T-helper 17 cell (primary cell): ENCODE measurements around the gene IGSF9B. TPM values are rescaled to one million over a fixed set of nuclear protein-coding genes. Genes with fewer than 3 reads are reported as not detected.

Experiments used
- ATAC-seq: fragments of 150-1000 bp; cut with Tn5 transposase; 2 replicates; pipeline ENCODE4 v1.10.0; 2021; ENCODE audit warnings: mild to moderate bottlenecking, moderate library complexity
- DNase-seq, 3 donors: peaks; one replicate each; pipeline versions ENCODE4 v3.0.0 to v3.0.0-alpha.2; 2020 to 2021
- H3K9me3 ChIP-seq: one replicate; pipeline ENCODE4 v1.7.0; 2013; ENCODE audit warnings: low read length, mild to moderate bottlenecking; ENCODE audit not compliant: control insufficient read depth, poor library complexity, severe bottlenecking
- H3K27ac Mint-ChIP-seq: one replicate; pipeline ENCODE4 v1.8.0; 2022; ENCODE audit warnings: mild to moderate bottlenecking, moderate library complexity, mixed read lengths
- H3K27me3 Mint-ChIP-seq: one replicate; pipeline ENCODE4 v1.8.0; 2022; ENCODE audit warnings: mixed read lengths
- H3K36me3 Mint-ChIP-seq: one replicate; pipeline ENCODE4 v1.8.0; 2022; ENCODE audit warnings: low read depth, mixed read lengths
- H3K4me1 Mint-ChIP-seq: one replicate; pipeline ENCODE4 v1.8.0; 2022; ENCODE audit warnings: mild to moderate bottlenecking, mixed read lengths
- H3K4me3 Mint-ChIP-seq: one replicate; pipeline ENCODE4 v1.8.0; 2022; ENCODE audit warnings: mild to moderate bottlenecking, moderate library complexity, mixed read lengths
- total RNA-seq, 4 donors: library from RNA in 2 of 4; stranded (reverse) in 2 of 4; gene quantifications; one replicate each; pipeline ENCODE4 v1.2.3 and lab custom pipeline; 2022 to 2026

IGSF9B gene
- total RNA-seq, 2 donors from 2014 or later, result 43.8 to 52.9 TPM

DNA sequence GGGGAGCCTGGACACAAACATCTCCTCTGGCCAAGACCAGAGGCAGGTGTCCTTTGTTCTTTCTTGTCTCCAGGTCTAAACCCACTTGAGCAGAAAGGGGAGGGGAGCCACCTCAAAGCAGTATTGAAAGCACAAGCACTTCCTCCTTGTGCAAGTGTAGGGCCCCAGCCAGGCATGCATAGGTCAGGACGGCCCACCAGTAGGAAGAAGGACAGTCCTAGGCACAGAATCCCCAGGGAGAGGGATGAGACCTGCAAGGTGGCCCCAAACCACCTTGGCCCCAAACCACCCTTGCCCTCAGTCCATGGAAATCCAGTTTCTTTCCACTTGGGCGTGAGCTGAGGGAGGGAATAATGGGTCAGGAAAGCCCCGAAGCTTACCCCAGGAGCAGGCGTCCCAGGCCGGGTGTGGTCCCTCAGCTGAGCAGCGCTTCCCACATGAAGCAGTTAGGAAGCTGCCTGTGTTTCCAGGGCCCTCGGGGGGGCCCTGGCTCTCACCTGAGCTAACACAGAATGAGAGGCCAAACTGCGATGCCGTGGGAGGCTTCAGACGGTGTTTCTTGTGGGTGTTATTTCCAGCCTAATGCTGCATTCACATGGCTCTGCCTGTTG lies 20.4 kb upstream of the IGSF9B start:
- H3K4me3 Mint-ChIP-seq, result no peak overlapping the region
- H3K36me3 Mint-ChIP-seq, result no peaks in the 10 kb centered on the region
- H3K27ac Mint-ChIP-seq, result no peak overlapping the region
- no peaks in the 10 kb centered on the region for H3K9me3 ChIP-seq
- no peak for DNase-seq
- H3K4me1 Mint-ChIP-seq, result peaks cover 4% of the 10 kb centered on the region
- ATAC-seq, result no peak
- H3K27me3 Mint-ChIP-seq, result peaks cover 59% of the 10 kb centered on the region

DNA sequence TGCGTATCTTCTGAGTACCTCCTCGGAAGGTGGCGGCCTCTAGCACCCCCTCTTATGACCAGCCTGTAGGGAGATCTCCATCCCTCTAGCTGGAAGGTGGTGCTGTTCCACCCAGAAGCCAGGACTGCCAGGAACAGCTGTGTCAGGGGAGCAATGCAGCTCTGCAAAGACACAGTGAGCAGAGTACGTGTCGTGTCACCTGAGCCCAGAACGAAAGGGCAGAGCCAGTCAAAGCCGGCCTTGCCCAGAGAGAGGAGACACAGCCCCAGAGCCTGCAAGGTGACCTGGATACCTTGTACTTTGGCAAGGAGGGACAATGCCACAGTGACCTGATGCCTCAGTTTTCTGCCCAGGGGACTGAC lies 18.7 kb upstream of the IGSF9B start:
- no peak overlapping the region for H3K27ac Mint-ChIP-seq
- peaks cover 6% of the 10 kb centered on the region for H3K4me1 Mint-ChIP-seq
- DNase-seq (no peak), ATAC-seq (no peak)
- peaks cover 3% of the 10 kb centered on the region for H3K36me3 Mint-ChIP-seq
- H3K27me3 Mint-ChIP-seq, result peaks cover 64% of the 10 kb centered on the region
- no peak overlapping the region for H3K4me3 Mint-ChIP-seq
- H3K9me3 ChIP-seq, result no peaks in the 10 kb centered on the region

DNA sequence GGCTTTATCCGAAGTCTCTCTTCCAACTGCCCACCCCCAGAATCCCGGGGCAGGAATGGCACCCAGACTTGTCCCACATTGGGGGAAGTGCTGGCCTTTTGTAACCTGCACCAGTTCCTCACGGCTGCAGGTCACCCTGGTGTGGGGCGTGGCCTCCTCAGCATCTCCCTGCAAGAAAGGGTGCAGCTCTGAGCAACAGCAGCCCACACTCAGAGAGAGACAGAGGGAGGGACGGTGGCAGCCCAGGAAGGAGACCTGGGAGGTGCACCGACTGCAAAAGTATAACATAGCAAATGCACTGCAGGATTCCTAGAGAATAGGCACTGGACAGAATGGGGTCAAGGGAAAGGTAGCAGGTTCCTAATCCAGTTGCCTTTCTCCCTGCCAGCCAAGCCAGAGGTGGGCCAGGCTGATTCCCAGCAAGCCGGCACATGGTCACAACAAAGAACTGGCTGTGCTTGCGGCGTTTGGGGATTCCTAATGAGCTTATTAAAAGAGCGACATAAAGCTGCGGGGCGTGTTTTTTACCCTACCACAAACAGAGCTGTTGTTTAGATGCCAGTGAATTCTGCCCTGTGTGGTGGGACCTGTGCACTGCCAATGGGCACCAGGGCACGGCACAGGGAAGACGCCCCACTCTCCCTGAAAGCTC lies 18.2 kb upstream of the IGSF9B start:
- H3K4me1 Mint-ChIP-seq, result peaks cover 10% of the 10 kb centered on the region

GRCh38 chr11:133971881-133972280 lies 15.1 kb upstream of the IGSF9B start:
- H3K9me3 ChIP-seq, result no peaks in the 10 kb centered on the region
- Mint-ChIP-seq H3K4me3 (no peak overlapping the region), H3K27me3 (peaks cover 87% of the 10 kb centered on the region), H3K36me3 (peaks cover 5% of the 10 kb centered on the region), H3K27ac (no peak overlapping the region), H3K4me1 (peaks cover 16% of the 10 kb centered on the region)
- DNase-seq, result no peak
- no peak for ATAC-seq

More for the DNA sequence above, 18.2 kb upstream of the IGSF9B start:
- peaks cover 69% of the 10 kb centered on the region for H3K27me3 Mint-ChIP-seq
- no peak overlapping the region for H3K4me3 Mint-ChIP-seq
- no peak for DNase-seq
- H3K36me3 Mint-ChIP-seq, result peaks cover 3% of the 10 kb centered on the region
- ATAC-seq, result no peak
- no peak overlapping the region for H3K27ac Mint-ChIP-seq
- no peaks in the 10 kb centered on the region for H3K9me3 ChIP-seq

DNA sequence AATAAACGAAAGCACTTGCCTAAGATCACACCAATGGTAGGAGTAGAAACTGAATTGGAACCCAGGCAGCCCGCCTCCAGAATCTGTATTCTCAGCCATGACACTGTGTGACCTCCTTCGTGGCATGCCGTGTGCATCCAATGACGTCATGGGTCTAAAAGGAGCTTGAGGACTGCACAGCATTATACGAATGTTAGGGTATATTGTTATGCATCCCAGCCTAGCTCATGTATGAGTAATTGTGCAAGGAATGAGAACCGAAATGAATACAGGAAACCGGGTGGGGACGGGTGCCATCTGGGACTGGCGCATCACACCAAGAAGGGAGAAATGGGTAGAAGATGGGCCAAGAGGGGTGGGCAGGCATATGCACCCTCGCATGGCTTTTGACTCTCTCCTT lies 12.3 kb upstream of the IGSF9B start:
- ATAC-seq, result no peak
- Mint-ChIP-seq H3K4me1 (peaks cover 22% of the 10 kb centered on the region), H3K27me3 (peaks cover 88% of the 10 kb centered on the region), H3K4me3 (no peak overlapping the region), H3K27ac (no peak overlapping the region), H3K36me3 (peaks cover 8% of the 10 kb centered on the region)
- no peak for DNase-seq
- no peaks in the 10 kb centered on the region for H3K9me3 ChIP-seq

DNA sequence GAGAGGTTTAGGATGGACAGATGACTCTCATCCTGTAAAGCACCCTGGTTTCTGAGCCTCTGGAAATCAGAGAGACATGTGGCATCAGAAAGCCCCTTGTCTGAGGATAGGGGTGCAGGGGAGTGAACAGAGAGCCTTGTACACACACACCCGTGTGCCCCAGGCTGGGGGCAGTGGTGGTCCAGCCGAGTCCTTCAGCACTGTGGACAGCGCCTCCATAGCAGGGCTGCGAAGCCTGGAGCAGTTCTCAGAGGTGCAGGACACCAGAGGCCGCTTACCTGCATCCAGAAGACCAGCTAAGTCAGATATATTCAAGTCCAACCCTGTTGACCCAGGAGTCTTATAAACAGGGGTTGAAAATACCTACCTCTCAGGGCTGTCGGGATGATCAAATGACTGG lies 11.5 kb upstream of the IGSF9B start:
- H3K4me1 Mint-ChIP-seq, result peaks cover 22% of the 10 kb centered on the region
- ATAC-seq, result no peak

DNA sequence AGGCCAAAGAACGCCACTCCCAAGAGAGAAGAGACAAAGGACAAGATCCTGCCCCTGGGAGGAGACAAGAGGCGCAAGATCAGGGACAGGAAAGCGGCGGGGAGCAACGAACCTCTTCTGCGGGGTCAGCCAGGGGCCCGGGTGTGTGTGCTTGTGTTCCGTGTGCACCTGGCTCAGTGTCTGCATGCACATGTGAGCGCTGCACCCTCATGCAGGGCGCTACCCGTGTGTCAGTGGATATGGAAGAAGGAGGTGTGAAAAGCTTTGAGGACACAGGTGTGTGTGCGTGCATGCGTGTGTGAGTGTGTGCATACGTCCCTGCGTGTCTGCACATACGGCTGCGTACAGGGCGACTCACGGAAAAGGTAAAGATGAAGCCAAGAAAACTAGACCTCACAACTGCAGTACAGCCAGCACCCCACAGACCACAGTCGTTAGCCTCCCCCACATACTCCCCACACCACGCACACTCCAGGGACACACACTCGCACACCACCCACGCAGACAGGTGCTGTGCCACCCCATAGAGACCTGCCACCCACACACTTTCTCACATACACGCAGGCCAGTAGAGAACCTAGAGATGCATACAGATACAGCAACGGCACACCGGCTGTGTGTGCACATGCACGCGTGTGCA lies 11.0 kb upstream of the IGSF9B start:
- H3K9me3 ChIP-seq, result no peaks in the 10 kb centered on the region
- Mint-ChIP-seq H3K4me1 (peaks cover 22% of the 10 kb centered on the region), H3K27me3 (peaks cover 83% of the 10 kb centered on the region), H3K4me3 (peak overlapping the region; percentile 95), H3K36me3 (peaks cover 8% of the 10 kb centered on the region), H3K27ac (no peak overlapping the region)
- DNase-seq (no peak), ATAC-seq (peak; percentile 28)

More for the DNA sequence above, 11.5 kb upstream of the IGSF9B start:
- peaks cover 83% of the 10 kb centered on the region for H3K27me3 Mint-ChIP-seq
- H3K36me3 Mint-ChIP-seq, result peaks cover 8% of the 10 kb centered on the region
- H3K9me3 ChIP-seq, result no peaks in the 10 kb centered on the region
- H3K27ac Mint-ChIP-seq, result no peak overlapping the region
- peak overlapping the region; percentile 95 for H3K4me3 Mint-ChIP-seq
- no peak for DNase-seq

DNA sequence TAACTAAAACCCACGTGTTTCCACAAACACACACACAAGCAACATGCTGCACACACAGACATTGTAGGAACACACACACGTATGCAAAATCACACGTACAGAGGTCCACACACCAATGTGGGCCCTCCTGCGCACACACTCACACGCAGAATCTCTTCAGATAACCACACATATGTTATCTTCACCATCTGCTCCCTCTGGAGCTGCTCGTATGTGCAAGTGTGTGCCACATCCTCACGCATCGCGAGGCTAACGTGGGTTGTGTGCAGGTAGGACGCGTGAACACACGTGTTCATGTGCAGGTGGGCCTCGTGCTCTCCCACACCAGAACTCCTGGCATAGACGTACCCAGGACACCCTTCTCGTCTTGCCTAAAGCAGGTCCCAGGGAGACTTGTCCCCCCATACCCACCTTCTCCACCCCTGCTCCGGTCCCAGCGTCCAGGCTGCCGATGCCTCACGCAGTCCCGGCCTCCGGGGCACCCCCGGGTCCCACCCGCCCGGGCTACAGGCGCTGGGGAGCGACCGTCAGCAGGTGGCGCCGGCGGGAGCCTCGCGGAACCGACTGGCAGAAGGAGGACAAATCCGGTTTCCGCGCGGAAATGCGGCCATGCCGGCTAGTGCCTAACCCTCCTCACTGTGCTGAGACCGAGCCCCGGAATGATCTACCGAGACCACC lies 10.3 kb upstream of the IGSF9B start:
- peaks cover 8% of the 10 kb centered on the region for H3K36me3 Mint-ChIP-seq
- DNase-seq (peak; percentile 37 to 61 (median 42)), ATAC-seq (peak; percentile 83)
- H3K4me1 Mint-ChIP-seq, result peaks cover 22% of the 10 kb centered on the region
- no peak overlapping the region for H3K27ac Mint-ChIP-seq
- H3K27me3 Mint-ChIP-seq, result peaks cover 77% of the 10 kb centered on the region
- peak overlapping the region; percentile 95 for H3K4me3 Mint-ChIP-seq
- H3K9me3 ChIP-seq, result no peaks in the 10 kb centered on the region

DNA sequence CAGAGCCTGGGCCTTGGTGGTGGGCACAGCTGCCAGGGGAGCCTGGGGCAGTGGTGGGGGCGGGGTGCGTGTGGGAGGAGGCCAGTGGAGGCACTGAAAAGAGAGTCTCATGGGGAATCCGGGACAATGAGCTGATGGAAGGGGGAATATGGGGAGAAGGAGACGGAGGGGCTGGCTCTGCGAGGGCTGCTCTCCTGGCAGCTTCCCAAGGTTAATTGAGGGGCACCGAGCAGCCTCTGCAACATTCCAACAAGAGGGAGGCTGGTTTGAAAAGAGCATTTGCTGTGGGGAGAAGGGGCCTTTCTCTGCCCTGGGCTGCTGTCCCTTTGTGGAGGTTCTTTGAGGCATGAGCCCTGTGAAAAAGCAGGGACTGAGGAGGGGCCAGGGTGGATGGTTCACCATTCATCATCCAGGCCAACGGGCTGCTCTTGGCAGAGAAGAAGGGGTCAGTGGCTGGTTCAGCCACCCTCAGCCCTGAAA lies 9.4 kb upstream of the IGSF9B start:
- Mint-ChIP-seq H3K36me3 (peaks cover 5% of the 10 kb centered on the region), H3K4me3 (peak overlapping the region; percentile 75), H3K4me1 (peaks cover 19% of the 10 kb centered on the region), H3K27me3 (peaks cover 69% of the 10 kb centered on the region), H3K27ac (no peak overlapping the region)
- H3K9me3 ChIP-seq, result no peaks in the 10 kb centered on the region
- DNase-seq (no peak), ATAC-seq (no peak)

GRCh38 chr11:133965031-133965601 lies 8.3 kb upstream of the IGSF9B start:
- Mint-ChIP-seq H3K27me3 (peaks cover 61% of the 10 kb centered on the region), H3K4me3 (no peak overlapping the region), H3K36me3 (peaks cover 5% of the 10 kb centered on the region), H3K27ac (no peak overlapping the region), H3K4me1 (peaks cover 17% of the 10 kb centered on the region)
- H3K9me3 ChIP-seq, result no peaks in the 10 kb centered on the region
- DNase-seq (no peak), ATAC-seq (no peak)

DNA sequence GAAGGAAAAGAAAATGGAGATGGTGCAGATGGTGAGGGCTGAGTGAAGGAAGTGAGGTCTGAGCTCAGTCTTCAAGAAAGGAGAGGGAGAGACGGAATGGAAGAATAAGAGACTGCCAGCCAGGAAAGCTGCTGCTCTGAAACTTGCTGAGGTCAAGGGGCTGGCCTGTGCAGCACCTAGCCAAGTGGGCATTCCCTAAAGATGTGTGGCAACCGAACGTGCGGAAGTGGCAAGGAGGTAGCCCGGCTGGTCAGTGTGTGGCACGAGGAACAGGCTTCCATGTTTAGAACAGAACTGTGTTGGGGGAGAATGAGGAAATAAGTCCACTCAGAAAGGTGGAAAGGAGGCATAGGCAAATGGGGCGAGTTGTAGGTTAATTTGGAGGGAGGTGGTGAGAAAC lies 7.6 kb upstream of the IGSF9B start:
- Mint-ChIP-seq H3K27me3 (peaks cover 53% of the 10 kb centered on the region), H3K4me3 (no peak overlapping the region), H3K36me3 (peaks cover 5% of the 10 kb centered on the region), H3K4me1 (peaks cover 13% of the 10 kb centered on the region), H3K27ac (no peak overlapping the region)
- no peaks in the 10 kb centered on the region for H3K9me3 ChIP-seq
- DNase-seq (no peak), ATAC-seq (no peak)

DNA sequence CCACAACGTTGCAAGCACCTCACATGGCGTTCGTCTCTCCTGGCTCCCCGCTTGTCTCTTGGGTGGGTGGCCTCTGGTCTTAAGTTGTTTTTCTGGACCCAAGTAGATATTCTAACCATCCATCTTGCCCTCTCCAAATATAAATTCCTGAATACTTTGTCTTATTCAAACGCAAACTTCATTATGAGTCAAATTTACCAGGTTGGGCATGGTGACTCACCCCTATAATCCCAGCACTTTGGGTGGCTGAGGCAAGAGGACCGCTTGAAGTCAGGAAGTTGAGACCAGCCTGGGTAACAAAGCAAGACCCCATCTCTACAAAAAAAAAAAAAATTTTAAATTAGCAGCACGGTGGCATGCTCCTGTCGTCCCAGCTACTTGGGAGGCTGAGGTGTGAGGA lies 5.1 kb upstream of the IGSF9B start:
- peaks cover 3% of the 10 kb centered on the region for H3K36me3 Mint-ChIP-seq
- peaks cover 39% of the 10 kb centered on the region for H3K27me3 Mint-ChIP-seq
- no peak overlapping the region for H3K4me3 Mint-ChIP-seq
- no peak overlapping the region for H3K27ac Mint-ChIP-seq
- H3K9me3 ChIP-seq, result no peaks in the 10 kb centered on the region
- no peak for DNase-seq
- ATAC-seq, result no peak
- peaks cover 10% of the 10 kb centered on the region for H3K4me1 Mint-ChIP-seq

GRCh38 chr11:133957900-133958299 lies 1.1 kb upstream of the IGSF9B start:
- no peak for DNase-seq
- Mint-ChIP-seq H3K27ac (peak overlapping the region; percentile 78), H3K4me1 (peaks cover 25% of the 10 kb centered on the region)

More at GRCh38 chr11:133957900-133958299, 1.1 kb upstream of the IGSF9B start:
- Mint-ChIP-seq H3K27me3 (peaks cover 15% of the 10 kb centered on the region), H3K36me3 (no peaks in the 10 kb centered on the region), H3K4me3 (peak overlapping the region; percentile 90)
- H3K9me3 ChIP-seq, result no peaks in the 10 kb centered on the region
- no peak for ATAC-seq
